ENCODE measurements around the gene HOXD11. TPM values are rescaled to one million over a fixed set of nuclear protein-coding genes. Genes with fewer than 3 reads are reported as not detected.

The HOXD11 gene
- total and polyA plus RNA-seq, 11 donors, result not detected

DNA sequence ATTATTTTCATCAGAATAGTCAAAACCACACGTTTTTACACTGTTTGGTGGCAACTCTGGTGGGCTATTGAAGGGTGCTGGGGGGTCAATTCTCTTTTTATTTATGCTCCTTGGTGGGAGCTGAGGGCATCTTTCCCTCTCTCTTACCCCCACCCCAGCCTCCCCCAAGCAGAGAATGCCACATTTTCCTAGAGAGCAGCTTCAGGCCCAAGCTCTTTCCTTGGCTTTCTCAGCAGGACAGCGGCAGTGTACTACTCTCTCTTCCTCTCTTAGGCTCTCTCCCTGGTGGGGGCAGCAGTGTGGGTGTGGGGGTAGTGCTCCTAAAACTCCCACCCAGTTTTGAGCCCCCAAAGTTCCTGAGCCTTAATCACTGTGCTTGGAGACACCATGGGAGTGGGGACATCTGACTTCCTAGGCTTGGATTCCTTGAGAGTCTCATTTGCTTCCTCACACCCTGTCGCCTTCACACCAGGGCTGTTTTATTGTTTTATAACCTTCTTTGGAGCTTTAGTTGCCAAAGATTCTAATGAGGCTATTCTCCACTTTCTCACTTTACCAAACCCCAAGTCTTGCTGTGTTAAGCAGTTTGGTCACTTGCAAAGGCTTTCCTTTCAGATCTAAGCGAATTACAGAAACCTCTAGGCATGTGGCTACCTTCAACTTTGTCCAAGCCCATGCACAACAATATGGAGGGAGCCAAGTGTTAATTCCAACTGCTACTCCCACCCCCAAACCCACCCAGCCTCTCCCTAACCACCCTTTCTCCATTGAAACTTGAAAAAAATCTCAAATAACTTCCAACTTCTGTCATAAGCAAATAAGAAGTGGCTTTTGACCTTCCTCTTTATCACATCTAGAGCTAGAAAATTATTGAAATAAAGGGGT is 38.2 kb downstream of the HOXD11 start:
- Histone ChIP-seq H3K27me3 (peaks cover 23 to 98% (median 68%) of the 10 kb centered on the region in 9 donors), H3K36me3 (no peaks in the 10 kb centered on the region), H3K27ac (no peak overlapping the region), H3K9me3 (no peaks in the 10 kb centered on the region), H3K4me3 (no peak overlapping the region), H3K4me1 (peaks cover 0 to 10% (median 5%) of the 10 kb centered on the region in 12 donors)
- intact Hi-C loops (cut with DNase I), result no loop called here
- ATAC-seq (no peak), DNase-seq (no peak)
- WGBS, 4 donors, result 41 to 50% (median 48%) methylated on average over 4 of the region's 4 CpGs
- TF ChIP-seq CTCF (IDR thresholded peaks at IDR 0.05), result no peak
- no peak for TF ChIP-seq POLR2A (IDR thresholded peaks at IDR 0.05)

DNA sequence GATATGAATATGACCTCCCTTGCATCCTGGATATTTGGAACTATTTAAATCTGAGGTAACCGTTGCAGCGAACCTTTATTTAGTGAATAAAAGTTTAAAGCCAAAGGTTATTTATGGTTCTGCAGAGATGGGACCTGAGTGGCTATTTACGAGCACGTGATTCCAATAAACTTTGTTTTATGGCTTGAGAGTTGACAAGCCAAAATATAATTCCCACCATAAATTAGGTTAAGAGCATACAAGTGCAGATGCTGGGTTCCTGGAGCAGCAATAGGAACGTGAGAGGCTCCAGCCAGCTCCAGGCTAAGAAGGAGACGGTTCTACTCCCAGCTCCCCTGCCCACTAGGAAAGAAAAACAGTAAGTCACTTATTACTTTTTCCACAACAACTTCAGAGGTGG is 39.0 kb downstream of the HOXD11 start:
- Histone ChIP-seq H3K9me3 (no peaks in the 10 kb centered on the region), H3K27me3 (peaks cover 30 to 98% (median 73%) of the 10 kb centered on the region in 9 donors), H3K4me3 (no peak overlapping the region), H3K27ac (no peak overlapping the region), H3K4me1 (peaks cover 0 to 3% (median 0%) of the 10 kb centered on the region in 12 donors), H3K36me3 (no peaks in the 10 kb centered on the region)
- 27 to 51% (median 39%) methylated on average over 6 of the region's 6 CpGs for WGBS, 4 donors
- ATAC-seq (no peak), DNase-seq (no peak)
- TF ChIP-seq POLR2A (IDR thresholded peaks at IDR 0.05) (no peak), CTCF (IDR thresholded peaks at IDR 0.05) (no peak)
- intact Hi-C loops (cut with DNase I), result no loop called here

GRCh38 chr2:176146645-176147044 is 39.6 kb downstream of the HOXD11 start:
- DNase-seq (no peak), ATAC-seq (no peak)
- TF ChIP-seq CTCF (IDR thresholded peaks at IDR 0.05) (no peak), POLR2A (IDR thresholded peaks at IDR 0.05) (no peak)
- Histone ChIP-seq H3K36me3 (no peaks in the 10 kb centered on the region), H3K27ac (no peak overlapping the region), H3K4me1 (peaks cover 0 to 5% (median 0%) of the 10 kb centered on the region in 12 donors), H3K27me3 (peaks cover 36 to 98% (median 79%) of the 10 kb centered on the region in 9 donors), H3K9me3 (no peaks in the 10 kb centered on the region), H3K4me3 (no peak overlapping the region)
- intact Hi-C loops (cut with DNase I), result no loop called here

- Histone ChIP-seq H3K4me1 (peaks cover 0 to 7% (median 0%) of the 10 kb centered on the region in 12 donors), H3K36me3 (no peaks in the 10 kb centered on the region), H3K9me3 (no peaks in the 10 kb centered on the region), H3K4me3 (no peak overlapping the region), H3K27me3 (peaks cover 40 to 100% (median 82%) of the 10 kb centered on the region in 9 donors), H3K27ac (no peak overlapping the region)
- intact Hi-C loops (cut with DNase I), result no loop called here
- WGBS, 4 donors, result 15 to 44% (median 27%) methylated on average over 32 of the region's 32 CpGs
- no peak for DNase-seq
- no peak for ATAC-seq
- no peak for TF ChIP-seq POLR2A (IDR thresholded peaks at IDR 0.05)
- TF ChIP-seq CTCF (IDR thresholded peaks at IDR 0.05), result no peak
Observed at GRCh38 chr2:176147210-176147799, 40.2 kb downstream of the HOXD11 start.

Measured in heart left ventricle (tissue), 16 donors.